HFFc6 (cell line): ENCODE measurements around the gene TMEM51. TPM values are rescaled to one million over a fixed set of nuclear protein-coding genes. Genes with fewer than 3 reads are reported as not detected.

ENCODE experiments used
- DNase-seq: peaks from one replicate; pipeline ENCODE4 v3.0.0-alpha.2; 2018
- H3K27ac Mint-ChIP-seq: 2 replicates; pipeline ENCODE4 v1.8.0; 2020; ENCODE audit warnings: mild to moderate bottlenecking, mixed read lengths
- H3K27me3 Mint-ChIP-seq: 2 replicates; pipeline ENCODE4 v1.8.0; 2021; ENCODE audit warnings: mild to moderate bottlenecking, moderate library complexity, mixed read lengths; ENCODE audit not compliant: insufficient read depth
- H3K36me3 Mint-ChIP-seq: 2 replicates; pipeline ENCODE4 v1.8.0; 2021; ENCODE audit warnings: low read depth, mixed read lengths
- H3K4me1 Mint-ChIP-seq: 2 replicates; pipeline ENCODE4 v1.8.0; 2020; ENCODE audit warnings: low read depth, mixed read lengths
- H3K4me3 Mint-ChIP-seq: 2 replicates; pipeline ENCODE4 v1.8.0; 2020; ENCODE audit warnings: mild to moderate bottlenecking, moderate library complexity, mixed read lengths
- H3K9me3 Mint-ChIP-seq: 2 replicates; pipeline ENCODE4 v1.8.0; 2020; ENCODE audit warnings: mild to moderate bottlenecking, mixed read lengths
- CTCF ChIP-seq: fragments of 200-600 bp; sonication (generic); IDR thresholded peaks from 2 replicates; pipeline ENCODE4 v1.5.0; 2021; ENCODE audit warnings: antibody characterized with exemption, mild to moderate bottlenecking
- total RNA-seq, 6 experiments: library from RNA; stranded (reverse); fragmentation: NEBNext Ultra II Directional; extraction: Animal tissue kit (Norgen Biotek cat#: 25700); gene quantifications; 2 replicates in 1 of 6; 3 replicates in 5 of 6; pipeline ENCODE4 v1.2.3, GENCODE V29; 2021

The TMEM51 gene
- total RNA-seq, 6 experiments from 2014 or later: 4.8 to 6.8 (median 6.6) TPM

GRCh38 chr1:15233689-15234088, 80.1 kb downstream of the TMEM51 start:
- no peak for DNase-seq
- Mint-ChIP-seq H3K9me3 (no peaks in the 10 kb centered on the region), H3K36me3 (no peaks in the 10 kb centered on the region), H3K4me1 (peaks cover 11% of the 10 kb centered on the region; the same call in 1 of the 2 replicates), H3K27me3 (peaks cover 8% of the 10 kb centered on the region), H3K27ac (no peak overlapping the region), H3K4me3 (no peak overlapping the region)
- no peak for TF ChIP-seq CTCF

GRCh38 chr1:15236321-15236721, 82.8 kb downstream of the TMEM51 start:
- Mint-ChIP-seq H3K4me1 (peaks cover 11% of the 10 kb centered on the region; the same call in 1 of the 2 replicates), H3K36me3 (no peaks in the 10 kb centered on the region), H3K27me3 (peaks cover 18% of the 10 kb centered on the region), H3K27ac (no peak overlapping the region), H3K4me3 (no peak overlapping the region), H3K9me3 (no peaks in the 10 kb centered on the region)
- TF ChIP-seq CTCF: no peak
- no peak for DNase-seq

GRCh38 chr1:15236746-15237145, 83.2 kb downstream of the TMEM51 start:
- no peaks in the 10 kb centered on the region for H3K9me3 Mint-ChIP-seq
- H3K36me3 Mint-ChIP-seq: no peaks in the 10 kb centered on the region
- H3K4me3 Mint-ChIP-seq: no peak overlapping the region
- DNase-seq: no peak
- H3K27ac Mint-ChIP-seq: no peak overlapping the region
- no peak for TF ChIP-seq CTCF
- H3K4me1 Mint-ChIP-seq: peaks cover 11% of the 10 kb centered on the region; the same call in 1 of the 2 replicates
- H3K27me3 Mint-ChIP-seq: peaks cover 22% of the 10 kb centered on the region

- H3K27ac Mint-ChIP-seq: no peak overlapping the region
- DNase-seq: no peak
- TF ChIP-seq CTCF: no peak
Measured at GRCh38 chr1:15238789-15239188, 85.2 kb downstream of the TMEM51 start.

GRCh38 chr1:15242766-15243165, 89.2 kb downstream of the TMEM51 start:
- no peak for DNase-seq
- no peaks in the 10 kb centered on the region for H3K36me3 Mint-ChIP-seq
- peaks cover 42% of the 10 kb centered on the region for H3K27me3 Mint-ChIP-seq
- no peaks in the 10 kb centered on the region for H3K9me3 Mint-ChIP-seq
- no peak overlapping the region for H3K27ac Mint-ChIP-seq
- no peak for TF ChIP-seq CTCF
- peaks cover 31% of the 10 kb centered on the region for H3K4me1 Mint-ChIP-seq
- no peak overlapping the region for H3K4me3 Mint-ChIP-seq

More at GRCh38 chr1:15238789-15239188, 85.2 kb downstream of the TMEM51 start:
- no peak overlapping the region for H3K4me3 Mint-ChIP-seq
- no peaks in the 10 kb centered on the region for H3K9me3 Mint-ChIP-seq
- peaks cover 25% of the 10 kb centered on the region for H3K27me3 Mint-ChIP-seq
- peaks cover 16% of the 10 kb centered on the region for H3K4me1 Mint-ChIP-seq
- no peaks in the 10 kb centered on the region for H3K36me3 Mint-ChIP-seq
